ENCODE data around the gene HTT. TPM values are rescaled to one million over a fixed set of nuclear protein-coding genes. Genes with fewer than 3 reads are reported as not detected.
"Not testable (repeated sequence)": the region's sequence is repeated elsewhere in the genome, so short reads cannot be mapped to it uniquely, and the experiment has no call there.

The HTT gene
- total RNA-seq, 2 donors from 2014 or later: 56.3 to 89.5 TPM

- no peaks in the 10 kb centered on the region for H3K27me3 ChIP-seq (replicated peaks; ENCODE audit: insufficient read depth)
- no peak for TF ChIP-seq CTCF (IDR thresholded peaks at IDR 0.05)
- H3K4me3 ChIP-seq: no peak overlapping the region
- no peaks in the 10 kb centered on the region for H3K4me1 ChIP-seq (ENCODE audit: control insufficient read depth in 1 of 2, low read depth in 2 of 2)
- ATAC-seq (ENCODE audit: insufficient number of reproducible peaks, low FRiP score, low read depth) (no peak), DNase-seq (ENCODE audit: low spot score) (no peak)
- H3K36me3 ChIP-seq: peaks cover 6% of the 10 kb centered on the region
- H3K27ac ChIP-seq: no peak overlapping the region
- H3K9me3 ChIP-seq: no peaks in the 10 kb centered on the region
These were observed 8.5 kb downstream of the HTT start for GRCh38 chr4:3082925-3083515.

- ATAC-seq (ENCODE audit: insufficient number of reproducible peaks, low FRiP score, low read depth): no peak
- no peak for DNase-seq (ENCODE audit: low spot score)
- H3K36me3 ChIP-seq: peaks cover 6% of the 10 kb centered on the region
- H3K4me1 ChIP-seq (ENCODE audit: control insufficient read depth in 1 of 2, low read depth in 2 of 2): no peaks in the 10 kb centered on the region
- TF ChIP-seq CTCF (IDR thresholded peaks at IDR 0.05): no peak
- H3K9me3 ChIP-seq: no peaks in the 10 kb centered on the region
- no peaks in the 10 kb centered on the region for H3K27me3 ChIP-seq (replicated peaks; ENCODE audit: insufficient read depth)
- H3K4me3 ChIP-seq: no peak overlapping the region
- H3K27ac ChIP-seq: no peak overlapping the region
These were observed 9.3 kb downstream of the HTT start for GRCh38 chr4:3083732-3084131.

GRCh38 chr4:3085948-3086670 is 11.6 kb downstream of the HTT start:
- H3K27ac ChIP-seq: no peak overlapping the region
- DNase-seq (ENCODE audit: low spot score) (no peak), ATAC-seq (ENCODE audit: insufficient number of reproducible peaks, low FRiP score, low read depth) (no peak)
- no peaks in the 10 kb centered on the region for H3K27me3 ChIP-seq (replicated peaks; ENCODE audit: insufficient read depth)
- H3K36me3 ChIP-seq: peaks cover 6% of the 10 kb centered on the region
- H3K9me3 ChIP-seq: no peaks in the 10 kb centered on the region
- H3K4me3 ChIP-seq: no peak overlapping the region
- no peaks in the 10 kb centered on the region for H3K4me1 ChIP-seq (ENCODE audit: control insufficient read depth in 1 of 2, low read depth in 2 of 2)
- TF ChIP-seq CTCF (IDR thresholded peaks at IDR 0.05): no peak

GRCh38 chr4:3087115-3087797 is 12.8 kb downstream of the HTT start:
- no peak for DNase-seq (ENCODE audit: low spot score)
- no peak for ATAC-seq (ENCODE audit: insufficient number of reproducible peaks, low FRiP score, low read depth)
- TF ChIP-seq CTCF (IDR thresholded peaks at IDR 0.05): no peak
- H3K4me1 ChIP-seq (ENCODE audit: control insufficient read depth in 1 of 2, low read depth in 2 of 2): no peaks in the 10 kb centered on the region
- no peak overlapping the region for H3K27ac ChIP-seq
- H3K4me3 ChIP-seq: no peak overlapping the region
- no peaks in the 10 kb centered on the region for H3K9me3 ChIP-seq
- H3K27me3 ChIP-seq (replicated peaks; ENCODE audit: insufficient read depth): no peaks in the 10 kb centered on the region
- H3K36me3 ChIP-seq: peaks cover 6% of the 10 kb centered on the region

- DNase-seq (ENCODE audit: low spot score) (no peak), ATAC-seq (ENCODE audit: insufficient number of reproducible peaks, low FRiP score, low read depth) (no peak)
- Histone ChIP-seq H3K27me3 (replicated peaks; ENCODE audit: insufficient read depth) (no peaks in the 10 kb centered on the region), H3K9me3 (no peaks in the 10 kb centered on the region), H3K36me3 (peaks cover 6% of the 10 kb centered on the region), H3K4me3 (no peak overlapping the region), H3K27ac (no peak overlapping the region), H3K4me1 (ENCODE audit: control insufficient read depth in 1 of 2, low read depth in 2 of 2) (no peaks in the 10 kb centered on the region)
- no peak for TF ChIP-seq CTCF (IDR thresholded peaks at IDR 0.05)
These were observed 17.0 kb downstream of the HTT start for GRCh38 chr4:3091464-3091863.

- H3K27ac ChIP-seq; H3K27me3 ChIP-seq (replicated peaks; ENCODE audit: insufficient read depth); ATAC-seq (ENCODE audit: insufficient number of reproducible peaks, low FRiP score, low read depth); H3K9me3 ChIP-seq; H3K4me3 ChIP-seq; H3K4me1 ChIP-seq (ENCODE audit: control insufficient read depth in 1 of 2, low read depth in 2 of 2); DNase-seq (ENCODE audit: low spot score); H3K36me3 ChIP-seq: not testable (repeated sequence)
These were observed 20.2 kb downstream of the HTT start for GRCh38 chr4:3094701-3095100.

Data from thoracic aorta (tissue), 2 donors.